ENCODE data around the gene MAPKAP1.

Gene MAPKAP1

DNA sequence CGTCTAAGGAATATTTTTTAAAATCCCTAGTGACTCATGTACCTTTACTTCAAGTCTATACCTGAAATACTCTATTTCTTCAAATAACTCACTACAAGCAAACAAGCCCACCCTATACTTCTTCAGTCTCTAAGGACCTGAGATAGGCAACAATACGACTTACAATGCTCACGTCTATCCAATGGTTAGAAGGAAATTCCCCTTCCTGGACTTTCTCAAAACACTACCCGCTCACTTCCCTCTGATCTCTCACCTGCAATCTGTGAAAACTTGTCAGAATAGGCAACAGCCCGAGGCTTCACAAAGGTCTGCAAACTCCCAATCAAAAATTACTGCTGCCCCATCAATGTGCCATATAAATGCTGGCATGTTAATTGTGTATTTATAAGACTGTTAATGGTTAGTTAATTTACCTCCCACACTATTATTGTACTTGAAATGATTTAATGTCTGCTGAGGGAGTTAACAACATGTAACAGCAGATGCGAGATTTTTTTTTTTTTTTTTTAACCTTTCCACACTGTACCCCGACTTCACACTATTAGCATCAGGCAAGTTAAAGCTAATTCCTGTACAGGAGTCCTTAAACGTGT, 27.3 kb downstream of the MAPKAP1 start:
- Histone ChIP-seq H3K9ac (ENCODE audit: low read length) (no peak overlapping the region), H3K9me2 (ENCODE audit: low read depth, low read length) (no peaks in the 10 kb centered on the region), H3K4me2 (ENCODE audit: low read length) (no peak overlapping the region), H4K20me1 (ENCODE audit: insufficient read depth, low read length) (no peaks in the 10 kb centered on the region), H3K79me2 (ENCODE audit: insufficient read depth, low read length) (peaks cover 9% of the 10 kb centered on the region; the same call in 1 of the 2 replicates), H3K4me1 (ENCODE audit: insufficient read depth, low read length, severe bottlenecking) (no peaks in the 10 kb centered on the region), H3K27ac (ENCODE audit: low read depth, low read length, poor library complexity, severe bottlenecking) (no peak overlapping the region), H3K27me3 (ENCODE audit: insufficient read depth, low read length) (no peaks in the 10 kb centered on the region), H3F3A (ENCODE audit: insufficient read depth, low read length) (no peaks in the 10 kb centered on the region), H3K36me3 (ENCODE audit: insufficient read depth, low read length) (no peaks in the 10 kb centered on the region), H3K4me3 (ENCODE audit: low read depth, low read length, poor library complexity, severe bottlenecking) (no peak overlapping the region), H2AFZ (ENCODE audit: low read length) (no peak overlapping the region), H3K9me3 (ENCODE audit: low read length) (no peaks in the 10 kb centered on the region)
- TF ChIP-seq, protein P1, sequence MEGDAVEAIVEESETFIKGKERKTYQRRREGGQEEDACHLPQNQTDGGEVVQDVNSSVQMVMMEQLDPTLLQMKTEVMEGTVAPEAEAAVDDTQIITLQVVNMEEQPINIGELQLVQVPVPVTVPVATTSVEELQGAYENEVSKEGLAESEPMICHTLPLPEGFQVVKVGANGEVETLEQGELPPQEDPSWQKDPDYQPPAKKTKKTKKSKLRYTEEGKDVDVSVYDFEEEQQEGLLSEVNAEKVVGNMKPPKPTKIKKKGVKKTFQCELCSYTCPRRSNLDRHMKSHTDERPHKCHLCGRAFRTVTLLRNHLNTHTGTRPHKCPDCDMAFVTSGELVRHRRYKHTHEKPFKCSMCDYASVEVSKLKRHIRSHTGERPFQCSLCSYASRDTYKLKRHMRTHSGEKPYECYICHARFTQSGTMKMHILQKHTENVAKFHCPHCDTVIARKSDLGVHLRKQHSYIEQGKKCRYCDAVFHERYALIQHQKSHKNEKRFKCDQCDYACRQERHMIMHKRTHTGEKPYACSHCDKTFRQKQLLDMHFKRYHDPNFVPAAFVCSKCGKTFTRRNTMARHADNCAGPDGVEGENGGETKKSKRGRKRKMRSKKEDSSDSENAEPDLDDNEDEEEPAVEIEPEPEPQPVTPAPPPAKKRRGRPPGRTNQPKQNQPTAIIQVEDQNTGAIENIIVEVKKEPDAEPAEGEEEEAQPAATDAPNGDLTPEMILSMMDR (IDR thresholded peaks at IDR 0.05; ENCODE audit: low read length) = no peak
- no peak for TF ChIP-seq EZH2 (IDR thresholded peaks at IDR 0.05; ENCODE audit: borderline replicate concordance, low read length)

DNA sequence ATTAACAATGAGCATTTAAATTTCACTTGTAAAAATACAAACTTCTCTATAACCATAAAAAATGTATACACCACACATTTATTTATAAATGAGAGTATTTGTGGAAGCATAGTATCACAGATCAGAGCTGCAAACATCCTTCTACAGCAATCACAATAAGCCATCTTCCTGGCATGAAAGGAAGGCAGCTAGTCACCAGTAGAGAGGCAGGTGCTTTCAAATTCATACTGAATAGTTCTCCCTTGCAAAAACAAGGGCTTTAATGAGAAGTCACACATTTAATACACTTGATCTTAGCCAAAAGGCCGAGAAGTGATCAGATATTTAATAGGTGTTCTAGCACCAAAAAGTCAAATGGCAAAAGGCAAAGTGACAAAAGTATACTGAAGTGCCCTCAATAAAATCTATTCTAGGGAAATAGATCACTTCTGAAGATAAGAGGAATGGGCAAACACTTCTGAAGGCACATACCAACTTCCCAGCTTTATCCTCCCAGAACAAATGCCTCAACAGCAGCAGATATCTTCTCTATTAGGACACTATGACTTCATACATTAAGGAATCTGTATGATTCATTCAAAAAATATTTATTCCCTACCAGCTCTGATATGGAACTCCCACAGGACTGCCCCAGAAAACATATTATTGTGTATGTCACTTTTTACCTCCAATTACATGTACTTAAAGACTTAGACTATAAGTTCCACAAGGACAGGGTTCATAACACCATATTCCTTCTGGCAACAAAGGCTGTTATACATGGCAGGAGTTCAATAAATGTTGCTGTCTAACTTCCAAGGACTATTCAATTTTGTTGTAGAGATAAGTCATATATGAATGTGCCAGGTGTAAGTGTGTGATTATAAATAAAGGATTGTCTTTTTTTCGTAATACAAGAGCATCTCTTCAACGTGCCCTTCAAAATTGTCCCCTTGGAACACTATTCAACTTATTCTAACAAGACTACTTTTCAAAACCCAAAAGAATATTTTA, 31.7 kb downstream of the MAPKAP1 start:
- no peaks in the 10 kb centered on the region for H3F3A ChIP-seq (ENCODE audit: insufficient read depth, low read length)
- H3K4me1 ChIP-seq (ENCODE audit: insufficient read depth, low read length, severe bottlenecking) = no peaks in the 10 kb centered on the region
- TF ChIP-seq, protein P1 (IDR thresholded peaks at IDR 0.05; ENCODE audit: low read length) = no peak
- TF ChIP-seq EZH2 (IDR thresholded peaks at IDR 0.05; ENCODE audit: borderline replicate concordance, low read length) = no peak
- peaks cover 6% of the 10 kb centered on the region; the same call in 1 of the 2 replicates for H3K36me3 ChIP-seq (ENCODE audit: insufficient read depth, low read length)
- H3K9me3 ChIP-seq (ENCODE audit: low read length) = no peaks in the 10 kb centered on the region
- no peak overlapping the region for H3K4me2 ChIP-seq (ENCODE audit: low read length)
- no peaks in the 10 kb centered on the region for H4K20me1 ChIP-seq (ENCODE audit: insufficient read depth, low read length)
- no peaks in the 10 kb centered on the region for H3K9me2 ChIP-seq (ENCODE audit: low read depth, low read length)
- H3K9ac ChIP-seq (ENCODE audit: low read length) = no peak overlapping the region
- H3K4me3 ChIP-seq (ENCODE audit: low read depth, low read length, poor library complexity, severe bottlenecking) = no peak overlapping the region
- no peak overlapping the region for H3K27ac ChIP-seq (ENCODE audit: low read depth, low read length, poor library complexity, severe bottlenecking)
- no peak overlapping the region for H2AFZ ChIP-seq (ENCODE audit: low read length)
- H3K79me2 ChIP-seq (ENCODE audit: insufficient read depth, low read length) = peaks cover 4% of the 10 kb centered on the region; the same call in 1 of the 2 replicates
- no peaks in the 10 kb centered on the region for H3K27me3 ChIP-seq (ENCODE audit: insufficient read depth, low read length)

DNA sequence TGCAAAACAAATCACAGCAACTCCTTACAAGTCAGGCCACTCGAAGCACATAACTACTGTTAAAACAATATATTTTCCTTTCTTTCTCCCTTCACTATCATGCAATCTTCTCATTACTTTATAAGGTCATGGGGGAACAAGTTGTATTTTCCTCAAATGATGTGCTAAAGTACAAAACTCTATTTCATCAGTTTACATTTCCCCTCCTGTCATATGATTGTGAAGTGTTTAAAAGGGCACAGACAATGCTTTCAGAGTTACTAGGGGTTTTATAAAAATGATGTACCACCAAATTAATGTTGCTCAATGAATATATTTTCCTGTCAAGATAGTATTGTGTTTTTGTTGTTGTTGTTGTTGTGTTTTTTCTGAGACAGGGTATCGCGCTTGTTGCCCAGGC, 34.1 kb downstream of the MAPKAP1 start:
- H3K9ac ChIP-seq (ENCODE audit: low read length) = no peak overlapping the region
- no peaks in the 10 kb centered on the region for H3K9me2 ChIP-seq (ENCODE audit: low read depth, low read length)
- no peak overlapping the region for H3K4me2 ChIP-seq (ENCODE audit: low read length)
- no peaks in the 10 kb centered on the region for H3K9me3 ChIP-seq (ENCODE audit: low read length)
- H3K4me1 ChIP-seq (ENCODE audit: insufficient read depth, low read length, severe bottlenecking) = no peaks in the 10 kb centered on the region
- no peak overlapping the region for H3K4me3 ChIP-seq (ENCODE audit: low read depth, low read length, poor library complexity, severe bottlenecking)
- no peaks in the 10 kb centered on the region for H3F3A ChIP-seq (ENCODE audit: insufficient read depth, low read length)
- no peak overlapping the region for H2AFZ ChIP-seq (ENCODE audit: low read length)
- H3K79me2 ChIP-seq (ENCODE audit: insufficient read depth, low read length) = no peaks in the 10 kb centered on the region
- peaks cover 6% of the 10 kb centered on the region; the same call in 1 of the 2 replicates for H3K36me3 ChIP-seq (ENCODE audit: insufficient read depth, low read length)
- TF ChIP-seq, protein P1 (IDR thresholded peaks at IDR 0.05; ENCODE audit: low read length) = no peak
- no peak for TF ChIP-seq EZH2 (IDR thresholded peaks at IDR 0.05; ENCODE audit: borderline replicate concordance, low read length)
- H3K27ac ChIP-seq (ENCODE audit: low read depth, low read length, poor library complexity, severe bottlenecking) = no peak overlapping the region
- H4K20me1 ChIP-seq (ENCODE audit: insufficient read depth, low read length) = no peaks in the 10 kb centered on the region
- no peaks in the 10 kb centered on the region for H3K27me3 ChIP-seq (ENCODE audit: insufficient read depth, low read length)
